ENCODE measurements around the gene FAM136A. TPM values are rescaled to one million over a fixed set of nuclear protein-coding genes. Genes with fewer than 3 reads are reported as not detected.

The FAM136A gene
- total RNA-seq, 1 experiment from 2014 or later: 53.4 TPM

GRCh38 chr2:70282439-70282838, 19.4 kb downstream of the FAM136A start:
- CTCF ChIA-PET: no interaction called here
- POLR2A ChIA-PET: no interaction called here
- no TSS peak for BruUV-seq (replicated peaks)
- Histone ChIP-seq H3K4me1 (ENCODE audit: control insufficient read depth, insufficient read depth, low read length) (no peaks in the 10 kb centered on the region), H3K27ac (ENCODE audit: low read length) (no peak overlapping the region), H3K4me3 (ENCODE audit: low read depth in 2 of 2, low read length in 2 of 2) (no peak overlapping the region), H3K36me3 (ENCODE audit: control insufficient read depth, insufficient read depth, low read length) (peaks cover 38% of the 10 kb centered on the region), H3K27me3 (ENCODE audit: control insufficient read depth, insufficient read depth, low read length) (no peaks in the 10 kb centered on the region), H3K9me3 (ENCODE audit: control insufficient read depth, insufficient read depth, low read depth, low read length) (no peaks in the 10 kb centered on the region)
- ATAC-seq (no peak), DNase-seq (ENCODE audit: low read depth, low spot score) (no peak)
- intact Hi-C loops (cut with micrococcal nuclease; ENCODE audit: unreplicated experiment) (no loop called here), in situ Hi-C loops (cut with HindIII; ENCODE audit: low pct_unique_long_range_greater_than_20kb, low sequenced_read_pairs) (no loop called here)
- TF ChIP-seq POLR2AphosphoS5 (IDR thresholded peaks at IDR 0.05; ENCODE audit: low read depth, low read length): no peak
- no peak for TF ChIP-seq REST (IDR thresholded peaks at IDR 0.05; ENCODE audit: insufficient read depth in 1 of 2, low read depth in 2 of 2, low read length in 1 of 2)
- TF ChIP-seq CTCF (IDR thresholded peaks at IDR 0.05): no peak
- no peak for TF ChIP-seq TCF7L2 (IDR thresholded peaks at IDR 0.05; ENCODE audit: low read depth, low read length)
- no peak for TF ChIP-seq SIN3A (IDR thresholded peaks at IDR 0.05; ENCODE audit: borderline replicate concordance, insufficient read depth, low read depth, low read length)

- DNase-seq (ENCODE audit: low read depth, low spot score) (no peak), ATAC-seq (no peak)
- in situ Hi-C loops (cut with HindIII; ENCODE audit: low pct_unique_long_range_greater_than_20kb, low sequenced_read_pairs): no loop called here
- Histone ChIP-seq H3K27ac (ENCODE audit: low read length) (no peak overlapping the region), H3K4me1 (ENCODE audit: control insufficient read depth, insufficient read depth, low read length) (no peaks in the 10 kb centered on the region), H3K4me3 (ENCODE audit: low read depth in 2 of 2, low read length in 2 of 2) (no peak overlapping the region), H3K9me3 (ENCODE audit: control insufficient read depth, insufficient read depth, low read depth, low read length) (no peaks in the 10 kb centered on the region), H3K36me3 (ENCODE audit: control insufficient read depth, insufficient read depth, low read length) (peaks cover 19% of the 10 kb centered on the region), H3K27me3 (ENCODE audit: control insufficient read depth, insufficient read depth, low read length) (no peaks in the 10 kb centered on the region)
- POLR2A ChIA-PET: no interaction called here
- intact Hi-C loops (cut with micrococcal nuclease; ENCODE audit: unreplicated experiment): no loop called here
- no TSS peak for BruUV-seq (replicated peaks)
- TF ChIP-seq REST (IDR thresholded peaks at IDR 0.05; ENCODE audit: insufficient read depth in 1 of 2, low read depth in 2 of 2, low read length in 1 of 2): no peak
- no peak for TF ChIP-seq TCF7L2 (IDR thresholded peaks at IDR 0.05; ENCODE audit: low read depth, low read length)
- no peak for TF ChIP-seq SIN3A (IDR thresholded peaks at IDR 0.05; ENCODE audit: borderline replicate concordance, insufficient read depth, low read depth, low read length)
- no peak for TF ChIP-seq POLR2AphosphoS5 (IDR thresholded peaks at IDR 0.05; ENCODE audit: low read depth, low read length)
- no peak for TF ChIP-seq CTCF (IDR thresholded peaks at IDR 0.05)
- CTCF ChIA-PET: no interaction called here
Measured at GRCh38 chr2:70280242-70280798, 21.5 kb downstream of the FAM136A start.

Data from Panc1 (cell line).